Measurements from ENCODE around the gene ZFYVE28. TPM values are rescaled to one million over a fixed set of nuclear protein-coding genes. Genes with fewer than 3 reads are reported as not detected.

ZFYVE28 gene
- total and polyA plus RNA-seq, 9 donors: 1.3 to 12.1 (median 8.6) TPM

GRCh38 chr4:2408401-2408958 is 10.0 kb downstream of the ZFYVE28 start:
- Histone ChIP-seq H3K36me3 (no peaks in the 10 kb centered on the region), H3K4me3 (no peak overlapping the region), H3K27ac (no peak overlapping the region), H3K4me1 (ENCODE audit: insufficient read depth) (no peaks in the 10 kb centered on the region), H3K9me3 (no peaks in the 10 kb centered on the region), H3K27me3 (peaks cover 4% of the 10 kb centered on the region)
- WGBS, 3 donors: 79 to 86% (median 80%) methylated on average over 15 of the region's 15 CpGs
- no peak for DNase-seq
- TF ChIP-seq CTCF (IDR thresholded peaks at IDR 0.05) (no peak), EP300 (IDR thresholded peaks at IDR 0.05) (no peak), POLR2A (IDR thresholded peaks at IDR 0.05) (no peak)
- intact Hi-C loops (cut with DNase I): no loop called here

GRCh38 chr4:2407991-2408342 is 10.5 kb downstream of the ZFYVE28 start:
- WGBS, 3 donors: 86 to 95% (median 95%) methylated on average over 3 of the region's 3 CpGs
- intact Hi-C loops (cut with DNase I): no loop called here
- H3K27me3 ChIP-seq: peaks cover 4% of the 10 kb centered on the region
- no peak for TF ChIP-seq CTCF (IDR thresholded peaks at IDR 0.05)
- TF ChIP-seq EP300 (IDR thresholded peaks at IDR 0.05): no peak
- TF ChIP-seq POLR2A (IDR thresholded peaks at IDR 0.05): no peak
- no peak overlapping the region for H3K27ac ChIP-seq
- no peaks in the 10 kb centered on the region for H3K36me3 ChIP-seq
- no peak overlapping the region for H3K4me3 ChIP-seq
- no peaks in the 10 kb centered on the region for H3K4me1 ChIP-seq (ENCODE audit: insufficient read depth)
- DNase-seq: no peak
- no peaks in the 10 kb centered on the region for H3K9me3 ChIP-seq

- no peaks in the 10 kb centered on the region for H3K27me3 ChIP-seq
- intact Hi-C loops (cut with DNase I): no loop called here
- no peaks in the 10 kb centered on the region for H3K9me3 ChIP-seq
- no peaks in the 10 kb centered on the region for H3K36me3 ChIP-seq
- WGBS, 3 donors: 51 to 60% (median 52%) methylated on average over 7 of the region's 7 CpGs
- DNase-seq: no peak
- no peak overlapping the region for H3K27ac ChIP-seq
- peaks cover 2% of the 10 kb centered on the region for H3K4me1 ChIP-seq (ENCODE audit: insufficient read depth)
- TF ChIP-seq POLR2A (IDR thresholded peaks at IDR 0.05) (no peak), CTCF (IDR thresholded peaks at IDR 0.05) (no peak), EP300 (IDR thresholded peaks at IDR 0.05) (no peak)
- H3K4me3 ChIP-seq: no peak overlapping the region
Observed at GRCh38 chr4:2406920-2407319, 11.5 kb downstream of the ZFYVE28 start.

GRCh38 chr4:2406406-2406805 is 12.0 kb downstream of the ZFYVE28 start:
- Histone ChIP-seq H3K27me3 (no peaks in the 10 kb centered on the region), H3K4me3 (no peak overlapping the region), H3K9me3 (no peaks in the 10 kb centered on the region), H3K36me3 (no peaks in the 10 kb centered on the region), H3K4me1 (ENCODE audit: insufficient read depth) (peaks cover 5% of the 10 kb centered on the region), H3K27ac (no peak overlapping the region)
- DNase-seq: no peak
- 75 to 83% (median 79%) methylated on average over 10 of the region's 10 CpGs for WGBS, 3 donors
- intact Hi-C loops (cut with DNase I): no loop called here
- no peak for TF ChIP-seq POLR2A (IDR thresholded peaks at IDR 0.05)
- no peak for TF ChIP-seq CTCF (IDR thresholded peaks at IDR 0.05)
- no peak for TF ChIP-seq EP300 (IDR thresholded peaks at IDR 0.05)

Measured in ovary (tissue), 9 donors.